Panc1 (cell line): ENCODE measurements around the gene TTLL5. TPM values are rescaled to one million over a fixed set of nuclear protein-coding genes. Genes with fewer than 3 reads are reported as not detected.

Source experiments
- ATAC-seq: fragments of 200-7000 bp; cut with Tn5 transposase; 2 replicates; pipeline ENCODE4 v1.9.1; 2020; ENCODE audit warnings: mild to moderate bottlenecking, moderate library complexity
- BruUV-seq: library from RNA; stranded (reverse); fragments of 400-500 nt; replicated peaks from 2 replicates; lab custom pipeline; 2021; lab: Mats Ljungman, UMichigan
- CTCF ChIA-PET: fragments of 300-600 bp; sonication (Branson Sonifier 250); formaldehyde crosslinking; loops from one replicate; lab custom pipeline; 2022; ENCODE audit warnings: antibody characterized with exemption; lab: Charles Lee
- POLR2A ChIA-PET: fragments of 300-600 bp; sonication (Branson Sonifier 250); formaldehyde crosslinking; loops from one replicate; lab custom pipeline; 2022; ENCODE audit warnings: antibody characterized with exemption; lab: Charles Lee
- DNase-seq: peaks from one replicate; pipeline ENCODE4 v3.0.0-alpha.2; 2010; ENCODE audit warnings: low read depth, low spot score
- H3K27ac ChIP-seq: 2 replicates; pipeline ENCODE4 v1.5.1; 2011; ENCODE audit warnings: mild to moderate bottlenecking, low read length, inconsistent platforms
- H3K27me3 ChIP-seq: fragments of 200-500 bp; sonication (Bioruptor generic); 2 replicates; pipeline ENCODE4 v1.6.0; 2014; ENCODE audit warnings: low read length, inconsistent platforms; ENCODE audit not compliant: control insufficient read depth, insufficient read depth
- H3K36me3 ChIP-seq: fragments of 200-500 bp; sonication (Bioruptor generic); 2 replicates; pipeline ENCODE4 v1.5.1; 2014; ENCODE audit warnings: inconsistent platforms, mild to moderate bottlenecking, low read length, moderate library complexity; ENCODE audit not compliant: control insufficient read depth, insufficient read depth
- H3K4me1 ChIP-seq: 2 replicates; pipeline ENCODE4 v1.5.1; 2011; ENCODE audit warnings: inconsistent platforms, mild to moderate bottlenecking, low read length, moderate library complexity; ENCODE audit not compliant: control insufficient read depth, insufficient read depth
- H3K4me3 ChIP-seq, 2 experiments: 2 replicates each; pipeline ENCODE4 v1.5.1; 2011 to 2012; ENCODE audit warnings: low read depth in 2 of 2, low read length in 2 of 2, mild to moderate bottlenecking in 2 of 2, inconsistent platforms in 1 of 2, moderate library complexity in 1 of 2
- H3K9me3 ChIP-seq: fragments of 200-500 bp; sonication (Bioruptor generic); 2 replicates; pipeline ENCODE4 v1.5.1; 2014; ENCODE audit warnings: low read depth, mild to moderate bottlenecking, inconsistent platforms, low read length, moderate library complexity; ENCODE audit not compliant: control insufficient read depth, insufficient read depth
- CTCF ChIP-seq: fragments of 450-650 bp; IDR thresholded peaks from 2 replicates; pipeline ENCODE4 v1.5.1; 2017; ENCODE audit warnings: mild to moderate bottlenecking
- POLR2AphosphoS5 ChIP-seq: IDR thresholded peaks from 2 replicates; pipeline ENCODE4 v1.6.1; 2012; ENCODE audit warnings: mild to moderate bottlenecking, low read depth, low read length, moderate library complexity
- REST ChIP-seq, 2 experiments: IDR thresholded peaks; 2 replicates each; pipeline ENCODE4 v1.6.1; 2011 to 2012; ENCODE audit warnings: low read depth in 2 of 2, control low read depth in 1 of 2, low read length in 1 of 2, mild to moderate bottlenecking in 1 of 2, moderate library complexity in 1 of 2; ENCODE audit not compliant: insufficient read depth in 1 of 2
- SIN3A ChIP-seq: IDR thresholded peaks from 2 replicates; pipeline ENCODE4 v1.6.1; 2012; ENCODE audit warnings: low read depth, mild to moderate bottlenecking, low read length, moderate library complexity, borderline replicate concordance; ENCODE audit not compliant: insufficient read depth
- TCF7L2 ChIP-seq: IDR thresholded peaks from 2 replicates; pipeline ENCODE4 v1.6.1; 2011; ENCODE audit warnings: mild to moderate bottlenecking, low read depth, low read length, inconsistent platforms
- in situ Hi-C: cut with HindIII; loops from 2 replicates; pipeline ENCODE4 v1.10.0; 2016; ENCODE audit warnings: low sequenced_read_pairs, low pct_unique_long_range_greater_than_20kb
- intact Hi-C: fragments of 100-400 bp; cut with micrococcal nuclease; formaldehyde crosslinking; loops from one replicate; pipeline ENCODE4 v1.10.0; 2022; ENCODE audit not compliant: unreplicated experiment
- total RNA-seq: library from RNA; stranded (reverse); gene quantifications from one replicate; pipeline ENCODE4 v1.2.1, GENCODE V29; 2021; ENCODE audit not compliant: unreplicated experiment

TTLL5 gene
- total RNA-seq, 1 experiment from 2014 or later, result 23.5 TPM

GRCh38 chr14:75697386-75697785 is 36.3 kb downstream of the TTLL5 start:
- no peak overlapping the region for H3K4me3 ChIP-seq
- POLR2A ChIA-PET, result no interaction called here
- no peaks in the 10 kb centered on the region for H3K4me1 ChIP-seq
- no peak for ATAC-seq
- no peak overlapping the region for H3K27ac ChIP-seq
- CTCF ChIA-PET, result no interaction called here
- TF ChIP-seq TCF7L2 (no peak), REST (IDR thresholded peaks at IDR 0.05; ENCODE audit: insufficient read depth in 1 of 2, low read depth in 2 of 2, low read length in 1 of 2) (no peak), CTCF (no peak), POLR2AphosphoS5 (no peak), SIN3A (no peak)
- intact Hi-C loops, result no loop called here
- H3K36me3 ChIP-seq, result no peaks in the 10 kb centered on the region; the same call in 1 of the 2 replicates
- no peak for DNase-seq
- in situ Hi-C loops, result no loop called here
- no TSS peak for BruUV-seq
- H3K27me3 ChIP-seq, result no peaks in the 10 kb centered on the region
- H3K9me3 ChIP-seq, result no peaks in the 10 kb centered on the region

GRCh38 chr14:75697918-75698317 is 36.9 kb downstream of the TTLL5 start:
- TF ChIP-seq SIN3A (no peak), REST (IDR thresholded peaks at IDR 0.05; ENCODE audit: insufficient read depth in 1 of 2, low read depth in 2 of 2, low read length in 1 of 2) (no peak), TCF7L2 (no peak), CTCF (no peak), POLR2AphosphoS5 (no peak)
- H3K4me3 ChIP-seq, result no peak overlapping the region
- intact Hi-C loops (no loop called here), in situ Hi-C loops (no loop called here)
- no peaks in the 10 kb centered on the region for H3K27me3 ChIP-seq
- H3K4me1 ChIP-seq, result no peaks in the 10 kb centered on the region
- BruUV-seq, result no TSS peak
- no peaks in the 10 kb centered on the region; the same call in 1 of the 2 replicates for H3K36me3 ChIP-seq
- ATAC-seq (no peak), DNase-seq (no peak)
- ChIA-PET POLR2A (no interaction called here), CTCF (no interaction called here)
- no peak overlapping the region for H3K27ac ChIP-seq
- H3K9me3 ChIP-seq, result no peaks in the 10 kb centered on the region
